Uterus (tissue), 2 donors: ENCODE data around the gene ISCU.

Experiments
- CTCF ChIP-seq, 4 experiments: fragments of 200-600 bp in 2 of 4; fragments of 450-650 bp in 2 of 4; sonication (generic) in 2 of 4; IDR thresholded peaks; one replicate each; pipeline ENCODE4 v1.5.1; 2016 to 2019; ENCODE audit warnings: antibody characterized with exemption in 4 of 4, mild to moderate bottlenecking in 2 of 4, moderate library complexity in 1 of 4
- POLR2A ChIP-seq, 2 donors: fragments of 450-650 bp; IDR thresholded peaks; one replicate each; pipeline ENCODE4 v1.6.1; 2016; ENCODE audit warnings: antibody characterized with exemption in 2 of 2, mild to moderate bottlenecking in 1 of 2, moderate library complexity in 1 of 2

GRCh38 chr12:108582509-108582908 lies 20.1 kb downstream of the ISCU start:
- TF ChIP-seq POLR2A (IDR thresholded peaks at IDR 0.05) (no peak), CTCF (IDR thresholded peaks at IDR 0.05) (no peak)
